Measurements from ENCODE around the gene DNAI1. TPM values are rescaled to one million over a fixed set of nuclear protein-coding genes. Genes with fewer than 3 reads are reported as not detected.

Gene DNAI1
- total and polyA plus RNA-seq, 7 experiments from 2014 or later: not detected

DNA sequence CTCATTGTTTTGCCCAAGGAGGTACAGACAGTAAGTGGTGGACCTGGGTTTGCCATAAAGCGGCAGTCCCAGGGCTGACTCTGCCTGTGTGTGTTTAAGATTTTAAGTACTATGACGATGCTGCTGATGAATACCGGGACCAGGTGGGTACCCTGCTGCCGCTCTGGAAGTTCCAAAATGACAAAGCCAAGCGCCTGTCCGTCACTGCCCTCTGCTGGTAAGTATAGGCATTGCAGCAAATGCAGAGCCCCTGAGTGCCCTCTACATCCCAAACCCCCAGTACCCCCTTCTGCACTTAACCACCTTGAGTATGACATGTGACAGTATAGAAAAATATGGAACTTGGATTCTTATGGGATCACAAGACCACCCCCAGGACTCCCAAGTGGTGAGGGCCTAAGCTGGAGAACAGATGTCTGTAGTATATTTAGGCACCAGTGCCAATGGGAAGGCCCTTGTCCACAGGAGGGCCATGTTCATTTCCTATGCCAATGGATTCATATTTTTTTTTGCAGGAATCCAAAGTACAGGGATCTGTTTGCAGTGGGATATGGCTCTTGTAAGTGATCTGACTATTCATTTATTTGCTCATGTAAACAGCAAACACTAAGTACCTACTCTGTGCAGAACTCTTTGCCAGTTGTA, 42.1 kb downstream of the DNAI1 start:
- intact Hi-C loops (cut with micrococcal nuclease): loop anchor here (1.0 to 2.0 kb wide), 9 partner anchors 63 to 168 kb away; partner anchors contain the start of gene MYORG (in 1 of the 2)
- DNase-seq (peak; percentile 38 to 80 (median 61)), ATAC-seq (peak; percentile 90)
- no peak overlapping the region for H3K4me3 ChIP-seq (ENCODE audit: low read length)
- no peaks in the 10 kb centered on the region for H3K27me3 ChIP-seq (ENCODE audit: control insufficient read depth in 2 of 2, insufficient read depth in 2 of 2, low read length in 2 of 2)
- no peak overlapping the region for H3K27ac Mint-ChIP-seq
- H3K4me1 ChIP-seq (ENCODE audit: control insufficient read depth in 2 of 2, insufficient read depth in 2 of 2, low read length in 2 of 2): no peaks in the 10 kb centered on the region
- ChIA-PET POLR2A (no interaction called here), CTCF (interaction anchor here (0.6 to 3.3 kb wide), 9 partner anchors 10 to 170 kb away, joined by 3 to 18 read pairs (median 5); no protein-coding TSS in a partner anchor)
- peaks cover 0 to 19% (median 0%) of the 10 kb centered on the region in 5 donors for H3K27me3 Mint-ChIP-seq
- H3K27ac ChIP-seq (ENCODE audit: low read depth, low read length): no peak overlapping the region
- no peaks in the 10 kb centered on the region for H3K36me3 Mint-ChIP-seq
- peaks cover 0 to 2% (median 0%) of the 10 kb centered on the region in 7 donors for H3K4me1 Mint-ChIP-seq
- H3K36me3 ChIP-seq (ENCODE audit: control insufficient read depth in 2 of 3, insufficient read depth in 3 of 3, low read length in 3 of 3): no peaks in the 10 kb centered on the region
- H3K4me3 Mint-ChIP-seq: no peak overlapping the region
- no peaks in the 10 kb centered on the region for H3K9me3 Mint-ChIP-seq
- no peaks in the 10 kb centered on the region for H3K9me3 ChIP-seq (ENCODE audit: control insufficient read depth in 2 of 3, low read length in 3 of 3)

DNA sequence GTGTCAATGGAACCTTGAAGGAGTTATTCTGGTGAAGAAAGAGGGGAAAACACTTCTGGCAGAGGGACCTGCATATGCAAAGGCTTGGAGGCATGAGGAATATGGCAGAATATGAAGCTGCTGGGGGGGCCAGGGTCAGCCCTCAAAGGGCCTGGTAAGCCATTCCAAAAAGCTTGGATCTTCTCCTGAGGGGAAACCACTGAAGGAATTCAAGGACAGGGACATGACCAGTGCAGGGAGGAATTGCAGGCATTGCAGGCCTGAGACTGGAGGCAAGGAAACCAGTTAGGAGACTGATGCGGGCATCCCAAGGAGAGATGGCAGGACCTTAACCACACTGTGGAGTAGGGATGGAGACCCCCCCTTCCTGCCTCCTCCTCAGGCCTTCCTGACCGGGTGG, 42.8 kb downstream of the DNAI1 start:
- ChIA-PET CTCF (interaction anchor here (1.2 to 3.3 kb wide), 6 partner anchors 11 to 170 kb away, joined by 5 to 18 read pairs (median 8); no protein-coding TSS in a partner anchor), POLR2A (no interaction called here)
- no peaks in the 10 kb centered on the region for H3K36me3 Mint-ChIP-seq
- intact Hi-C loops (cut with micrococcal nuclease): loop anchor here in 1 of 2 donors (2.0 kb wide), 1 partner anchor 89 kb away; no protein-coding TSS in a partner anchor
- H3K27ac ChIP-seq (ENCODE audit: low read depth, low read length): no peak overlapping the region
- peaks cover 0 to 2% (median 0%) of the 10 kb centered on the region in 7 donors for H3K4me1 Mint-ChIP-seq
- no peak overlapping the region for H3K27ac Mint-ChIP-seq
- no peaks in the 10 kb centered on the region for H3K36me3 ChIP-seq (ENCODE audit: control insufficient read depth in 2 of 3, insufficient read depth in 3 of 3, low read length in 3 of 3)
- no peaks in the 10 kb centered on the region for H3K9me3 ChIP-seq (ENCODE audit: control insufficient read depth in 2 of 3, low read length in 3 of 3)
- no peaks in the 10 kb centered on the region for H3K9me3 Mint-ChIP-seq
- H3K4me3 Mint-ChIP-seq: no peak overlapping the region
- no peaks in the 10 kb centered on the region for H3K27me3 ChIP-seq (ENCODE audit: control insufficient read depth in 2 of 2, insufficient read depth in 2 of 2, low read length in 2 of 2)
- no peak for DNase-seq
- peaks cover 0 to 19% (median 0%) of the 10 kb centered on the region in 5 donors for H3K27me3 Mint-ChIP-seq
- no peak overlapping the region for H3K4me3 ChIP-seq (ENCODE audit: low read length)
- no peaks in the 10 kb centered on the region for H3K4me1 ChIP-seq (ENCODE audit: control insufficient read depth in 2 of 2, insufficient read depth in 2 of 2, low read length in 2 of 2)
- no peak for ATAC-seq

DNA sequence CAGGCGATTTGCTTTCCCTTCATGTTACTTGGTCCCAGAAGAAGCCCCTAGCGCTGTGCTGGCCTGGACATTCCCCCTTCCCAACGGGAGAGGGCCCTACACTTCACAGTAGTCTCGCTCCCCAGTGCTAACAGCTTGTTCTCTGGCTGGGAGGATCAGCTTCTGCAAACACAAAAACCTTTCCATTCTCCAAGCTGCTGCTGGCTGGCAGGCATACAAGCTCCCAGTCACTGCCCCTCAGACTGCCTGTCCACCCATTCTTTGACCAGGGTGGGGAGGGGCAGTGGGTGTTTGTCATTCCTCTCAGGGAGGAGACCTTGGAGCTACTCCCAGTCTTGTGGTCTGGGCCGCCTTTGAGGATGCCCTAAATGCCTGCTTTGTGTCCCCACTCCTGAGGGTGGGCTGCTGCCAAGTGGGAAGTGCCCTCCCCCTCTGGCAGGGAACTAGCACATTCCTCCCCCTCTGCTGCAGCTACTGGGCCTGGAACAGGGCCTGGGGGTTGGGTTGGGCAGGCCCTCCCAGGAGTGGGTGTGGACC, 43.4 kb downstream of the DNAI1 start:
- CTCF ChIA-PET: interaction anchor here (1.2 to 3.3 kb wide), 5 partner anchors 9 to 133 kb away, joined by 3 to 18 read pairs (median 10); no protein-coding TSS in a partner anchor
- no peaks in the 10 kb centered on the region for H3K36me3 Mint-ChIP-seq
- Histone ChIP-seq H3K27me3 (ENCODE audit: control insufficient read depth in 2 of 2, insufficient read depth in 2 of 2, low read length in 2 of 2) (no peaks in the 10 kb centered on the region), H3K4me3 (ENCODE audit: low read length) (no peak overlapping the region), H3K36me3 (ENCODE audit: control insufficient read depth in 2 of 3, insufficient read depth in 3 of 3, low read length in 3 of 3) (no peaks in the 10 kb centered on the region), H3K27ac (ENCODE audit: low read depth, low read length) (no peak overlapping the region), H3K4me1 (ENCODE audit: control insufficient read depth in 2 of 2, insufficient read depth in 2 of 2, low read length in 2 of 2) (no peaks in the 10 kb centered on the region), H3K9me3 (ENCODE audit: control insufficient read depth in 2 of 3, low read length in 3 of 3) (no peaks in the 10 kb centered on the region)
- DNase-seq (no peak), ATAC-seq (no peak)
- H3K27ac Mint-ChIP-seq: no peak overlapping the region
- intact Hi-C loops (cut with micrococcal nuclease): loop anchor here in 1 of 2 donors (2.0 kb wide), 1 partner anchor 89 kb away; no protein-coding TSS in a partner anchor
- H3K4me3 Mint-ChIP-seq: no peak overlapping the region
- no peaks in the 10 kb centered on the region for H3K9me3 Mint-ChIP-seq
- POLR2A ChIA-PET: no interaction called here
- peaks cover 0 to 19% (median 0%) of the 10 kb centered on the region in 5 donors for H3K27me3 Mint-ChIP-seq
- peaks cover 0 to 2% (median 0%) of the 10 kb centered on the region in 7 donors for H3K4me1 Mint-ChIP-seq

DNA sequence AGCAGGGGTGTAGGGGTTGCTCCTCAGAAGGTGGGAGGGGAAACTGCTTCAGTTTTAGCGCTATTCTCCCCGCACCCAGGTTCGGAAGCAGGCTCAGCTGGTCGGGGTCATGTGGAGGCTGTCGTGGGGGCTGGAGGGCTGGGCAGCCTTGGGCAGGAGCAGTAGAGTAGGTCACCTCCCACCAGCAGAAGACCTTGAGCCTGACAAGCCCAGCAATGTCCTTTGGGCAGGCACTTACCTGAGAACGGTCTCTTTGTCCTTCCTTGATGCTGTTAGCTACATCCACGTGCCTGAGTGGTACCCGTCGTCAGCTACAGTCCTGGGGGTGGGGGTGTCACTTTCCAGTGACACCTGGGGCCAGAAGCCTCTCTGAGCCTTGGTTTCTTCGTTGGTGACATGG, 43.9 kb downstream of the DNAI1 start:
- no peaks in the 10 kb centered on the region for H3K4me1 ChIP-seq (ENCODE audit: control insufficient read depth in 2 of 2, insufficient read depth in 2 of 2, low read length in 2 of 2)
- Mint-ChIP-seq H3K27me3 (peaks cover 0 to 16% (median 0%) of the 10 kb centered on the region in 5 donors), H3K27ac (no peak overlapping the region), H3K4me1 (peaks cover 0 to 2% (median 0%) of the 10 kb centered on the region in 7 donors), H3K36me3 (no peaks in the 10 kb centered on the region), H3K9me3 (no peaks in the 10 kb centered on the region), H3K4me3 (no peak overlapping the region)
- no peaks in the 10 kb centered on the region for H3K36me3 ChIP-seq (ENCODE audit: control insufficient read depth in 2 of 3, insufficient read depth in 3 of 3, low read length in 3 of 3)
- intact Hi-C loops (cut with micrococcal nuclease): no loop called here
- H3K27me3 ChIP-seq (ENCODE audit: control insufficient read depth in 2 of 2, insufficient read depth in 2 of 2, low read length in 2 of 2): no peaks in the 10 kb centered on the region
- ATAC-seq: no peak
- DNase-seq: no peak
- H3K27ac ChIP-seq (ENCODE audit: low read depth, low read length): no peak overlapping the region
- H3K9me3 ChIP-seq (ENCODE audit: control insufficient read depth in 2 of 3, low read length in 3 of 3): no peaks in the 10 kb centered on the region
- ChIA-PET CTCF (interaction anchor here (1.2 to 3.3 kb wide), 5 partner anchors 9 to 132 kb away, joined by 3 to 18 read pairs (median 10); no protein-coding TSS in a partner anchor), POLR2A (no interaction called here)
- H3K4me3 ChIP-seq (ENCODE audit: low read length): no peak overlapping the region

DNA sequence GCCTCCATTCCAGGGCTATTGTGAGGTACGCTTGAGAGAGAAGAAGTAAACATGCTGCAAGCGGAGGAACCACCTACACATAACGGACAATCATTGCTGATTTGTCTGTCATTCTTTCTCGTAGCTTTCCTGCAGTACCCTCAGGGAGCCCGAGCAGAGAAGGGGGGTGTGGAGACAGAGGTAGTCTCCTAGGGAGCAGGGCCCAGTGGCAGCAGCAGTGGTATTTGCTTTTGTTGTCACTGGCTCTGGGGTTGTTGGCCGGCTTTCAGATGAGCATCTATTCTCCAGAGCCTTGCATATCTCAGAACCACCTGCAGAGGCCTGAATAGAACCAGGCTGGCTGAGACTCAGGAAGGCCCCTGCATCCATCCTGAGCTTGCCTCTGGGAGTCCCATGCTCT, 44.3 kb downstream of the DNAI1 start:
- H3K4me1 Mint-ChIP-seq: peaks cover 0 to 2% (median 0%) of the 10 kb centered on the region in 7 donors
- intact Hi-C loops (cut with micrococcal nuclease): no loop called here
- CTCF ChIA-PET: interaction anchor here (1.2 to 3.3 kb wide), 4 partner anchors 8 to 132 kb away, joined by 3 to 18 read pairs (median 8); no protein-coding TSS in a partner anchor

DNA sequence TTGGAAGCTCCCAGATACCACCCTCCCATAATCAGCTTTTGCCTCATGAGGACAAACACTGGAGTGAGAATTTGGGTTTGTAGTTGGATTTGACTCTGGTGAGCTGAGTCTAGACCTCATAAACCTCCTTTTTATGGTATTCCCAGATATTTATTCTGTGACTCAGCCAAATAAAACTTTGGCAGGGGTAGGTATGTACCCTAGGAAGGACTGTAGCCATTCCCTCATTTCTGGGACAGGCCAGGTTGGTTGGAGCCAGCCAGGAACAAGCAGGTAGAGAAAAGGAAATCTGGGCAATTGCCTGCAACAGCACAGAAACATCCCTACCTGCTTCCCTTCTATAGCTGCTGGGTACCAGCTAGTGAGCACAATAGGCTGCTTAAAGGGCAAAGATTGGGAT, 44.8 kb downstream of the DNAI1 start:
- Histone ChIP-seq H3K4me1 (ENCODE audit: control insufficient read depth in 2 of 2, insufficient read depth in 2 of 2, low read length in 2 of 2) (no peaks in the 10 kb centered on the region), H3K4me3 (ENCODE audit: low read length) (no peak overlapping the region), H3K36me3 (ENCODE audit: control insufficient read depth in 2 of 3, insufficient read depth in 3 of 3, low read length in 3 of 3) (no peaks in the 10 kb centered on the region), H3K9me3 (ENCODE audit: control insufficient read depth in 2 of 3, low read length in 3 of 3) (no peaks in the 10 kb centered on the region), H3K27me3 (ENCODE audit: control insufficient read depth in 2 of 2, insufficient read depth in 2 of 2, low read length in 2 of 2) (no peaks in the 10 kb centered on the region), H3K27ac (ENCODE audit: low read depth, low read length) (no peak overlapping the region)
- Mint-ChIP-seq H3K27me3 (peaks cover 0 to 11% (median 0%) of the 10 kb centered on the region in 5 donors), H3K27ac (no peak overlapping the region), H3K9me3 (no peaks in the 10 kb centered on the region), H3K4me3 (no peak overlapping the region), H3K4me1 (peaks cover 0 to 2% (median 0%) of the 10 kb centered on the region in 7 donors), H3K36me3 (no peaks in the 10 kb centered on the region)
- intact Hi-C loops (cut with micrococcal nuclease): no loop called here
- ATAC-seq (no peak), DNase-seq (no peak)
- POLR2A ChIA-PET: interaction anchor here (0.6 kb wide), 1 partner anchor 171 kb away, joined by 3 read pairs; no protein-coding TSS in a partner anchor
- CTCF ChIA-PET: interaction anchor here (1.3 to 1.6 kb wide), 2 partner anchors 63 to 100 kb away, joined by 3 to 7 read pairs; no protein-coding TSS in a partner anchor

More for the DNA sequence above, 44.3 kb downstream of the DNAI1 start:
- Histone ChIP-seq H3K27me3 (ENCODE audit: control insufficient read depth in 2 of 2, insufficient read depth in 2 of 2, low read length in 2 of 2) (no peaks in the 10 kb centered on the region), H3K36me3 (ENCODE audit: control insufficient read depth in 2 of 3, insufficient read depth in 3 of 3, low read length in 3 of 3) (no peaks in the 10 kb centered on the region), H3K9me3 (ENCODE audit: control insufficient read depth in 2 of 3, low read length in 3 of 3) (no peaks in the 10 kb centered on the region), H3K27ac (ENCODE audit: low read depth, low read length) (no peak overlapping the region), H3K4me3 (ENCODE audit: low read length) (no peak overlapping the region), H3K4me1 (ENCODE audit: control insufficient read depth in 2 of 2, insufficient read depth in 2 of 2, low read length in 2 of 2) (no peaks in the 10 kb centered on the region)
- DNase-seq (no peak), ATAC-seq (no peak)
- no peaks in the 10 kb centered on the region for H3K36me3 Mint-ChIP-seq
- POLR2A ChIA-PET: interaction anchor here (0.6 kb wide), 1 partner anchor 170 kb away, joined by 3 read pairs; no protein-coding TSS in a partner anchor
- no peak overlapping the region for H3K27ac Mint-ChIP-seq
- H3K4me3 Mint-ChIP-seq: no peak overlapping the region
- peaks cover 0 to 12% (median 0%) of the 10 kb centered on the region in 5 donors for H3K27me3 Mint-ChIP-seq
- no peaks in the 10 kb centered on the region for H3K9me3 Mint-ChIP-seq
